ENCODE data around the gene PTGS2. TPM values are rescaled to one million over a fixed set of nuclear protein-coding genes. Genes with fewer than 3 reads are reported as not detected.

Gene PTGS2
- total and polyA plus RNA-seq, 10 of the 15 experiments (the other 5 are each of a cell fraction or from before 2014, with no cell fraction given), result 0.04 to 0.12 (median 0.08) TPM; not detected in 4

- ChIA-PET SMC1A (ENCODE audit: uncharacterized antibody, unreplicated experiment) (no interaction called here), CTCF (no interaction called here), RAD21 (ENCODE audit: unreplicated experiment) (no interaction called here), POLR2A (no interaction called here)
- no peak for TF ChIP-seq MEF2B (IDR thresholded peaks at IDR 0.05; ENCODE audit: partially characterized antibody, poor library complexity, severe bottlenecking)
- TF ChIP-seq, protein P1, sequence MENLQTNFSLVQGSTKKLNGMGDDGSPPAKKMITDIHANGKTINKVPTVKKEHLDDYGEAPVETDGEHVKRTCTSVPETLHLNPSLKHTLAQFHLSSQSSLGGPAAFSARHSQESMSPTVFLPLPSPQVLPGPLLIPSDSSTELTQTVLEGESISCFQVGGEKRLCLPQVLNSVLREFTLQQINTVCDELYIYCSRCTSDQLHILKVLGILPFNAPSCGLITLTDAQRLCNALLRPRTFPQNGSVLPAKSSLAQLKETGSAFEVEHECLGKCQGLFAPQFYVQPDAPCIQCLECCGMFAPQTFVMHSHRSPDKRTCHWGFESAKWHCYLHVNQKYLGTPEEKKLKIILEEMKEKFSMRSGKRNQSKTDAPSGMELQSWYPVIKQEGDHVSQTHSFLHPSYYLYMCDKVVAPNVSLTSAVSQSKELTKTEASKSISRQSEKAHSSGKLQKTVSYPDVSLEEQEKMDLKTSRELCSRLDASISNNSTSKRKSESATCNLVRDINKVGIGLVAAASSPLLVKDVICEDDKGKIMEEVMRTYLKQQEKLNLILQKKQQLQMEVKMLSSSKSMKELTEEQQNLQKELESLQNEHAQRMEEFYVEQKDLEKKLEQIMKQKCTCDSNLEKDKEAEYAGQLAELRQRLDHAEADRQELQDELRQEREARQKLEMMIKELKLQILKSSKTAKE (IDR thresholded peaks at IDR 0.05; ENCODE audit: low read depth, poor library complexity, severe bottlenecking), result no peak
- TF ChIP-seq NFYB (IDR thresholded peaks at IDR 0.05; ENCODE audit: insufficient read depth, low read depth, low read length), result no peak
- TF ChIP-seq ZSCAN29 (IDR thresholded peaks at IDR 0.05), result no peak
- no peak for TF ChIP-seq NR2C1 (IDR thresholded peaks at IDR 0.05)
- TF ChIP-seq IRF4 (IDR thresholded peaks at IDR 0.05; ENCODE audit: low read depth, low read length), result no peak
- TF ChIP-seq, protein P2, sequence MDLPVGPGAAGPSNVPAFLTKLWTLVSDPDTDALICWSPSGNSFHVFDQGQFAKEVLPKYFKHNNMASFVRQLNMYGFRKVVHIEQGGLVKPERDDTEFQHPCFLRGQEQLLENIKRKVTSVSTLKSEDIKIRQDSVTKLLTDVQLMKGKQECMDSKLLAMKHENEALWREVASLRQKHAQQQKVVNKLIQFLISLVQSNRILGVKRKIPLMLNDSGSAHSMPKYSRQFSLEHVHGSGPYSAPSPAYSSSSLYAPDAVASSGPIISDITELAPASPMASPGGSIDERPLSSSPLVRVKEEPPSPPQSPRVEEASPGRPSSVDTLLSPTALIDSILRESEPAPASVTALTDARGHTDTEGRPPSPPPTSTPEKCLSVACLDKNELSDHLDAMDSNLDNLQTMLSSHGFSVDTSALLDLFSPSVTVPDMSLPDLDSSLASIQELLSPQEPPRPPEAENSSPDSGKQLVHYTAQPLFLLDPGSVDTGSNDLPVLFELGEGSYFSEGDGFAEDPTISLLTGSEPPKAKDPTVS (IDR thresholded peaks at IDR 0.05; ENCODE audit: low read depth, low read length), result no peak
- no peak for TF ChIP-seq EGR1 (IDR thresholded peaks at IDR 0.05; ENCODE audit: borderline replicate concordance in 1 of 2, low read depth in 2 of 2, low read length in 2 of 2)
- TF ChIP-seq SMAD5 (IDR thresholded peaks at IDR 0.05; ENCODE audit: low read depth), result no peak
- no peak for TF ChIP-seq SREBF1 (IDR thresholded peaks at IDR 0.05; ENCODE audit: low read length)
- no peak for TF ChIP-seq BACH1 (IDR thresholded peaks at IDR 0.05; ENCODE audit: borderline replicate concordance)
- Histone ChIP-seq H3K4me3 (no peak overlapping the region), H3K9ac (ENCODE audit: control insufficient read depth, insufficient read depth, low read length) (no peak overlapping the region), H4K20me1 (ENCODE audit: control insufficient read depth, insufficient read depth) (no peaks in the 10 kb centered on the region), H3K36me3 (ENCODE audit: control insufficient read depth in 2 of 2, insufficient read depth in 2 of 2, low read length in 1 of 2) (no peaks in the 10 kb centered on the region), H3K4me2 (ENCODE audit: control insufficient read depth, insufficient read depth) (no peak overlapping the region), H3K79me2 (ENCODE audit: control insufficient read depth, insufficient read depth, low read length) (no peaks in the 10 kb centered on the region), H3K9me3 (replicated peaks; ENCODE audit: control insufficient read depth, insufficient read depth, low read length) (no peaks in the 10 kb centered on the region), H3K4me1 (ENCODE audit: control insufficient read depth, insufficient read depth, low read length) (no peaks in the 10 kb centered on the region), H3K27ac (ENCODE audit: control insufficient read depth, insufficient read depth) (no peak overlapping the region), H2AFZ (ENCODE audit: control insufficient read depth, low read depth, low read length) (no peak overlapping the region), H3K27me3 (replicated peaks in 1 of 2; ENCODE audit: control insufficient read depth in 2 of 2, insufficient read depth in 2 of 2, low read length in 1 of 2) (no peaks in the 10 kb centered on the region)
- no peak for DNase-seq (ENCODE audit: low read depth, low spot score)
- no TSS peak for BruUV-seq (replicated peaks)
- intact Hi-C loops (cut with micrococcal nuclease; ENCODE audit: unreplicated experiment) (no loop called here), in situ Hi-C loops (cut with MboI) (no loop called here)
- no peak for ATAC-seq
- FAIRE-seq, result no peak
- WGBS (ENCODE audit: insufficient coverage, insufficient replicate concordance, low lambda C conversion rate, missing lambda C conversion rate), result 77% methylated on average over 8 of the region's 8 CpGs
Measured at GRCh38 chr1:186703209-186703766, 23.1 kb upstream of the PTGS2 start.
